ENCODE results near the gene GATAD2B.
A peak's percentile ranks its signal among the peaks of the same experiment; 100 is the strongest.

The GATAD2B gene

GRCh38 chr1:153776845-153777370, 145.9 kb downstream of the GATAD2B start:
- Histone ChIP-seq H3K4me3 (no peak overlapping the region), H3K36me3 (ENCODE audit: insufficient read depth, low read length) (peaks cover 8% of the 10 kb centered on the region; the same call in 1 of the 2 replicates), H3K9ac (ENCODE audit: insufficient read length) (no peak overlapping the region), H3K27ac (no peak overlapping the region), H3K9me3 (ENCODE audit: low read depth, low read length) (no peaks in the 10 kb centered on the region)
- no peak for DNase-seq (ENCODE audit: low read depth, low spot score)
- TF ChIP-seq POLR2AphosphoS5 (IDR thresholded peaks at IDR 0.05; ENCODE audit: borderline replicate concordance, low read depth, low read length) (no peak), FOXP2 (optimal IDR thresholded peaks at IDR 0.05; ENCODE audit: control extremely low read depth, extremely low read length, insufficient read depth) (no peak), EZH2 (IDR thresholded peaks at IDR 0.05) (no peak)

DNA sequence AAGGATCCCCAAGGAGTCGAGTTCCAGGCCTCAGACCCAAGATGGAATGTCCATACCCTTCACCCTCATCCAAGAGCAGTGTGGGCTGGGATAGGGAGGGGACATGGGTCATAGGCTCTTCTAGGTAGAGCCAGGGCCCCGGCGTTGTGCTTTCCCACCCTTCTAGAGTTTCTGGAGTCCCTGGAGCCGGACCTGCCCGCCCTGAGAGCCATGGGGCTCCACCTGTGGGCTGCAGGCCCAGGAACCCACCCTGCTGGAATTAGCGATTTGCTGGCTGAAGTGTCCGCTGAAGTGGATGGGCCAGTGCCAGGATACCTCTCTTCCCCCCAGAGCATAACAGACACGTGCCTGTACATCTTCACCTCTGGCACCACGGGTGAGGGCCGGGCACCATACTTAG, 146.4 kb downstream of the GATAD2B start:
- TF ChIP-seq POLR2AphosphoS5 (IDR thresholded peaks at IDR 0.05; ENCODE audit: borderline replicate concordance, low read depth, low read length) (no peak), EZH2 (IDR thresholded peaks at IDR 0.05) (no peak)
- H3K9ac ChIP-seq (ENCODE audit: insufficient read length) = no peak overlapping the region
- DNase-seq (ENCODE audit: low read depth, low spot score) = no peak

DNA sequence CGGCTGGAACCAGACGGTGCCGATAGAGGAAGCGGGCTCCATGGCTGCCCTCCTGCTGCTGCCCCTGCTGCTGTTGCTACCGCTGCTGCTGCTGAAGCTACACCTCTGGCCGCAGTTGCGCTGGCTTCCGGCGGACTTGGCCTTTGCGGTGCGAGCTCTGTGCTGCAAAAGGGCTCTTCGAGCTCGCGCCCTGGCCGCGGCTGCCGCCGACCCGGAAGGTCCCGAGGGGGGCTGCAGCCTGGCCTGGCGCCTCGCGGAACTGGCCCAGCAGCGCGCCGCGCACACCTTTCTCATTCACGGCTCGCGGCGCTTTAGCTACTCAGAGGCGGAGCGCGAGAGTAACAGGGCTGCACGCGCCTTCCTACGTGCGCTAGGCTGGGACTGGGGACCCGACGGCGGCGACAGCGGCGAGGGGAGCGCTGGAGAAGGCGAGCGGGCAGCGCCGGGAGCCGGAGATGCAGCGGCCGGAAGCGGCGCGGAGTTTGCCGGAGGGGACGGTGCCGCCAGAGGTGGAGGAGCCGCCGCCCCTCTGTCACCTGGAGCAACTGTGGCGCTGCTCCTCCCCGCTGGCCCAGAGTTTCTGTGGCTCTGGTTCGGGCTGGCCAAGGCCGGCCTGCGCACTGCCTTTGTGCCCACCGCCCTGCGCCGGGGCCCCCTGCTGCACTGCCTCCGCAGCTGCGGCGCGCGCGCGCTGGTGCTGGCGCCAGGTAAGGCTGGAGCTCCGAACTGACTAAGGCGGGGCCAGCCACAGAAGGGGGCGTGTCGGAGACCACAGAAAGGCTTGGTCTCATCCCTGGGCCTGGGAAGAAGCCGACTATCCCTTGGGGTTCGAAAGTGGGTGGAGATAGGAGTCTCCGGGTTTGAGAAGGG, 147.1 kb downstream of the GATAD2B start:
- H3K9ac ChIP-seq (ENCODE audit: insufficient read length) = peak overlapping the region; percentile 37
- peaks cover 14% of the 10 kb centered on the region; the same call in 1 of the 2 replicates for H3K36me3 ChIP-seq (ENCODE audit: insufficient read depth, low read length)
- H3K27ac ChIP-seq = no peak overlapping the region
- TF ChIP-seq FOXP2 (optimal IDR thresholded peaks at IDR 0.05; ENCODE audit: control extremely low read depth, extremely low read length, insufficient read depth) (no peak), POLR2AphosphoS5 (IDR thresholded peaks at IDR 0.05; ENCODE audit: borderline replicate concordance, low read depth, low read length) (no peak), EZH2 (IDR thresholded peaks at IDR 0.05) (no peak)
- no peak for DNase-seq (ENCODE audit: low read depth, low spot score)
- no peaks in the 10 kb centered on the region for H3K9me3 ChIP-seq (ENCODE audit: low read depth, low read length)
- H3K4me3 ChIP-seq = peak overlapping the region; percentile 86

More for the DNA sequence above, 146.4 kb downstream of the GATAD2B start:
- H3K9me3 ChIP-seq (ENCODE audit: low read depth, low read length) = no peaks in the 10 kb centered on the region
- H3K36me3 ChIP-seq (ENCODE audit: insufficient read depth, low read length) = peaks cover 11% of the 10 kb centered on the region; the same call in 1 of the 2 replicates
- no peak overlapping the region for H3K27ac ChIP-seq
- H3K4me3 ChIP-seq = peak overlapping the region; percentile 86

- H3K9me3 ChIP-seq (ENCODE audit: low read depth, low read length) = no peaks in the 10 kb centered on the region
- no peak for DNase-seq (ENCODE audit: low read depth, low spot score)
- H3K27ac ChIP-seq = no peak within 1 kb of the TSS
- peak within 1 kb of the TSS; percentile 37 for H3K9ac ChIP-seq (ENCODE audit: insufficient read length)
- peak within 1 kb of the TSS; percentile 86 for H3K4me3 ChIP-seq
- TF ChIP-seq EZH2 (IDR thresholded peaks at IDR 0.05) (no peak), POLR2AphosphoS5 (IDR thresholded peaks at IDR 0.05; ENCODE audit: borderline replicate concordance, low read depth, low read length) (no peak), FOXP2 (optimal IDR thresholded peaks at IDR 0.05; ENCODE audit: control extremely low read depth, extremely low read length, insufficient read depth) (no peak)
- H3K36me3 ChIP-seq (ENCODE audit: insufficient read depth, low read length) = peaks cover 20% of the 10 kb centered on the region; the same call in 1 of the 2 replicates
Measured at GRCh38 chr1:153774780-153775457, 147.9 kb downstream of the GATAD2B start, which contains the start of gene SLC27A3. Gene SLC27A3, plus strand, starts transcription at chr1:153775407. Its CDS starts 91 bp downstream, at chr1:153775498.

GRCh38 chr1:153774026-153774595, 148.7 kb downstream of the GATAD2B start:
- Histone ChIP-seq H3K9ac (ENCODE audit: insufficient read length) (no peak overlapping the region), H3K9me3 (ENCODE audit: low read depth, low read length) (no peaks in the 10 kb centered on the region), H3K4me3 (no peak overlapping the region), H3K36me3 (ENCODE audit: insufficient read depth, low read length) (peaks cover 20% of the 10 kb centered on the region; the same call in 1 of the 2 replicates), H3K27ac (no peak overlapping the region)
- no peak for DNase-seq (ENCODE audit: low read depth, low spot score)
- TF ChIP-seq POLR2AphosphoS5 (IDR thresholded peaks at IDR 0.05; ENCODE audit: borderline replicate concordance, low read depth, low read length) = no peak
- TF ChIP-seq EZH2 (IDR thresholded peaks at IDR 0.05) = no peak
- no peak for TF ChIP-seq FOXP2 (optimal IDR thresholded peaks at IDR 0.05; ENCODE audit: control extremely low read depth, extremely low read length, insufficient read depth)

DNA sequence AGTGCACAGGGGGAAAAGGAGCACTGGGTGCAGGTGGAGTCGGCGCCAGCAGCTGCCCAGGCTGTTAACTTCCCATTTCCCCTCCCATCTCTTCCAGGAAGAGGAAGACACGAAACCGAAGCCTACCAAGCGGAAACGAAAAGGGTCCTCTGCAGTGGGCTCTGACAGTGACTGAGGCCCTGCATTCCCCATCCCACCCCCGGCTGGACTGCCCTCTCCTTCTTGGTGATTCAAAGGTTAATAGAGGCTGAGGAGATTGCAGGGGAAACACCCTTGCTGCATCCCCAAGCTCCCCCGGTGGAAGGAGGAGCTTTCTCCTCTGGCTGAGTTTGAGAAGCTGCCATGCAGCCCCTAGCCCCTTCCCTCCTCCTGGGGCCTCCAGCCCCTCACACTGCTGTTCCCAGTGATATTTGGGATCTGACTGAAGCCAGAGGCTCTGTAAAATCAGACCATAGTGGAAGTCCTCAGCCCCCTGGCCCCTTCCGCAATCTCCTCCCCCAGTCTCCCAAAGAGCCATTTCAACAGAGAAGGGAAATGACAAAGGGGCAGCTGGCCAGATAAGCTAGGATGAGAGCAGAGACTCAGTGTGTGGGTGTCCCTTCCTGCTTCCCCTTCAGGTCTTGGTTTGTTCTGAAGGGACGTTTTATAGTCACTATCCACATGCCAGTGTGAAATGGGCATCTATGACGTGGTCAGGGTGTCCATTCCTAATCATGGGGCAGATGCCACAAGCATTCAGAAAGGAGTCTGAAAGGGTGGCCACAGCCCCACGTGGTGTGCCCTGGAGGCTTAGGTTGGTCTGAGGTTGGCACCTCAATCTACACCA, 149.5 kb downstream of the GATAD2B start:
- H3K36me3 ChIP-seq (ENCODE audit: insufficient read depth, low read length) = peaks cover 27% of the 10 kb centered on the region; the same call in 1 of the 2 replicates
- no peak overlapping the region for H3K27ac ChIP-seq
- TF ChIP-seq EZH2 (IDR thresholded peaks at IDR 0.05) (no peak), FOXP2 (optimal IDR thresholded peaks at IDR 0.05; ENCODE audit: control extremely low read depth, extremely low read length, insufficient read depth) (no peak)
- H3K9ac ChIP-seq (ENCODE audit: insufficient read length) = no peak overlapping the region
- no peaks in the 10 kb centered on the region for H3K9me3 ChIP-seq (ENCODE audit: low read depth, low read length)
- DNase-seq (ENCODE audit: low read depth, low spot score) = no peak
- H3K4me3 ChIP-seq = no peak overlapping the region

- TF ChIP-seq POLR2AphosphoS5 (IDR thresholded peaks at IDR 0.05; ENCODE audit: borderline replicate concordance, low read depth, low read length) (no peak), EZH2 (IDR thresholded peaks at IDR 0.05) (no peak), FOXP2 (optimal IDR thresholded peaks at IDR 0.05; ENCODE audit: control extremely low read depth, extremely low read length, insufficient read depth) (no peak)
Measured at GRCh38 chr1:153771841-153772593, 150.8 kb downstream of the GATAD2B start.

More at GRCh38 chr1:153771841-153772593, 150.8 kb downstream of the GATAD2B start:
- DNase-seq (ENCODE audit: low read depth, low spot score) = no peak
- Histone ChIP-seq H3K9ac (ENCODE audit: insufficient read length) (no peak overlapping the region), H3K4me3 (no peak overlapping the region), H3K36me3 (ENCODE audit: insufficient read depth, low read length) (peaks cover 40% of the 10 kb centered on the region), H3K9me3 (ENCODE audit: low read depth, low read length) (no peaks in the 10 kb centered on the region), H3K27ac (no peak overlapping the region)
